Measurements from ENCODE around the gene TUT4. TPM values are rescaled to one million over a fixed set of nuclear protein-coding genes. Genes with fewer than 3 reads are reported as not detected.

The TUT4 gene
- polyA plus RNA-seq, 3 donors, result 4.3 to 24.2 (median 7.6) TPM

- H3K27ac ChIP-seq (ENCODE audit: low read depth in 1 of 2, low read length in 2 of 2), result no peak overlapping the region
- H3K4me2 ChIP-seq (replicated peaks; ENCODE audit: extremely low read depth, low read length, poor library complexity, severe bottlenecking), result no peak overlapping the region
- no peak for DNase-seq
- H3K27me3 ChIP-seq (ENCODE audit: control insufficient read depth in 2 of 2, insufficient read depth in 2 of 2, low read length in 2 of 2), result no peaks in the 10 kb centered on the region
- no peak overlapping the region for H2AFZ ChIP-seq (ENCODE audit: insufficient read depth, low read depth, low read length, poor library complexity, severe bottlenecking)
- TF ChIP-seq, protein P1, sequence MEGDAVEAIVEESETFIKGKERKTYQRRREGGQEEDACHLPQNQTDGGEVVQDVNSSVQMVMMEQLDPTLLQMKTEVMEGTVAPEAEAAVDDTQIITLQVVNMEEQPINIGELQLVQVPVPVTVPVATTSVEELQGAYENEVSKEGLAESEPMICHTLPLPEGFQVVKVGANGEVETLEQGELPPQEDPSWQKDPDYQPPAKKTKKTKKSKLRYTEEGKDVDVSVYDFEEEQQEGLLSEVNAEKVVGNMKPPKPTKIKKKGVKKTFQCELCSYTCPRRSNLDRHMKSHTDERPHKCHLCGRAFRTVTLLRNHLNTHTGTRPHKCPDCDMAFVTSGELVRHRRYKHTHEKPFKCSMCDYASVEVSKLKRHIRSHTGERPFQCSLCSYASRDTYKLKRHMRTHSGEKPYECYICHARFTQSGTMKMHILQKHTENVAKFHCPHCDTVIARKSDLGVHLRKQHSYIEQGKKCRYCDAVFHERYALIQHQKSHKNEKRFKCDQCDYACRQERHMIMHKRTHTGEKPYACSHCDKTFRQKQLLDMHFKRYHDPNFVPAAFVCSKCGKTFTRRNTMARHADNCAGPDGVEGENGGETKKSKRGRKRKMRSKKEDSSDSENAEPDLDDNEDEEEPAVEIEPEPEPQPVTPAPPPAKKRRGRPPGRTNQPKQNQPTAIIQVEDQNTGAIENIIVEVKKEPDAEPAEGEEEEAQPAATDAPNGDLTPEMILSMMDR (IDR thresholded peaks at IDR 0.05), result no peak
- Mint-ChIP-seq H3K27ac (peak overlapping the region in 1 of 7 donors; percentile 16), H3K4me1 (no peaks in the 10 kb centered on the region), H3K9me3 (no peaks in the 10 kb centered on the region), H3K4me3 (no peak overlapping the region), H3K27me3 (ENCODE audit: low read depth in 3 of 3) (peaks cover 0 to 2% (median 2%) of the 10 kb centered on the region in 3 donors), H3K36me3 (peaks cover 59 to 66% of the 10 kb centered on the region in 2 donors)
- H3K4me3 ChIP-seq (replicated peaks in 1 of 3; ENCODE audit: low read depth in 2 of 3, low read length in 3 of 3), result no peak overlapping the region
- H3K36me3 ChIP-seq (replicated peaks in 1 of 2; ENCODE audit: control insufficient read depth in 1 of 2, insufficient read depth in 2 of 2, low read length in 2 of 2), result peaks cover 31 to 74% of the 10 kb centered on the region in 2 donors
- no peaks in the 10 kb centered on the region for H3K79me2 ChIP-seq (ENCODE audit: insufficient read depth, low read length)
- no peaks in the 10 kb centered on the region for H3K4me1 ChIP-seq (ENCODE audit: control insufficient read depth in 1 of 2, insufficient read depth in 2 of 2, low read length in 2 of 2)
- H3K9ac ChIP-seq (ENCODE audit: insufficient read depth, low read length, poor library complexity, severe bottlenecking), result no peak overlapping the region
- WGBS (ENCODE audit: insufficient coverage), result 94% methylated on average over 8 of the region's 8 CpGs
- no peaks in the 10 kb centered on the region for H4K20me1 ChIP-seq (ENCODE audit: insufficient read depth, low read length)
- H3K9me3 ChIP-seq (replicated peaks in 1 of 2; ENCODE audit: control insufficient read depth in 1 of 2, insufficient read depth in 1 of 2, low read length in 2 of 2), result no peaks in the 10 kb centered on the region
- intact Hi-C loops (cut with micrococcal nuclease), result no loop called here
Measured at GRCh38 chr1:52432807-52433206, 120.1 kb downstream of the TUT4 start.

- Mint-ChIP-seq H3K27me3 (ENCODE audit: low read depth in 3 of 3) (peaks cover 0 to 2% (median 0%) of the 10 kb centered on the region in 3 donors), H3K9me3 (no peaks in the 10 kb centered on the region), H3K27ac (no peak overlapping the region), H3K4me1 (peaks cover 14% of the 10 kb centered on the region), H3K36me3 (peaks cover 40 to 61% of the 10 kb centered on the region in 2 donors), H3K4me3 (no peak overlapping the region)
- Histone ChIP-seq H3K4me1 (ENCODE audit: control insufficient read depth in 1 of 2, insufficient read depth in 2 of 2, low read length in 2 of 2) (peaks cover 0 to 11% of the 10 kb centered on the region in 2 donors), H3K4me3 (replicated peaks in 1 of 3; ENCODE audit: low read depth in 2 of 3, low read length in 3 of 3) (no peak overlapping the region), H3K27me3 (ENCODE audit: control insufficient read depth in 2 of 2, insufficient read depth in 2 of 2, low read length in 2 of 2) (no peaks in the 10 kb centered on the region), H3K36me3 (replicated peaks in 1 of 2; ENCODE audit: control insufficient read depth in 1 of 2, insufficient read depth in 2 of 2, low read length in 2 of 2) (peaks cover 17 to 61% of the 10 kb centered on the region in 2 donors), H3K79me2 (ENCODE audit: insufficient read depth, low read length) (no peaks in the 10 kb centered on the region), H3K4me2 (replicated peaks; ENCODE audit: extremely low read depth, low read length, poor library complexity, severe bottlenecking) (no peak overlapping the region), H3K27ac (ENCODE audit: low read depth in 1 of 2, low read length in 2 of 2) (no peak overlapping the region), H3K9ac (ENCODE audit: insufficient read depth, low read length, poor library complexity, severe bottlenecking) (no peak overlapping the region), H3K9me3 (replicated peaks in 1 of 2; ENCODE audit: control insufficient read depth in 1 of 2, insufficient read depth in 1 of 2, low read length in 2 of 2) (no peaks in the 10 kb centered on the region), H4K20me1 (ENCODE audit: insufficient read depth, low read length) (peaks cover 7% of the 10 kb centered on the region), H2AFZ (ENCODE audit: insufficient read depth, low read depth, low read length, poor library complexity, severe bottlenecking) (no peak overlapping the region)
- TF ChIP-seq, protein P1 (IDR thresholded peaks at IDR 0.05), result no peak
- no CpG with 5 or more reads among the region's 1 CpG for WGBS (ENCODE audit: insufficient coverage)
- intact Hi-C loops (cut with micrococcal nuclease), result no loop called here
- no peak for DNase-seq
Measured at GRCh38 chr1:52427152-52427551, 125.7 kb downstream of the TUT4 start.

Data from CD14-positive monocyte (primary cell).